KOPT-K1 (cell line): Measurements from ENCODE around the gene LYZ.
"Not testable (repeated sequence)": the region's sequence is repeated elsewhere in the genome, so short reads cannot be mapped to it uniquely, and the experiment has no call there.

ENCODE experiments used
- H3K27ac ChIP-seq: fragments of 200-600 bp; sonication (generic); 2 replicates; pipeline ENCODE4 v1.5.1; 2016; ENCODE audit warnings: antibody characterized with exemption, mild to moderate bottlenecking, low read depth, low read length; ENCODE audit not compliant: poor library complexity, severe bottlenecking
- H3K36me3 ChIP-seq: fragments of 200-600 bp; sonication (generic); 2 replicates; pipeline ENCODE4 v1.5.1; 2017; ENCODE audit warnings: antibody characterized with exemption, mild to moderate bottlenecking, low read length, moderate library complexity; ENCODE audit not compliant: insufficient read depth
- H3K9me3 ChIP-seq: fragments of 200-600 bp; sonication (generic); 2 replicates; pipeline ENCODE4 v1.5.1; 2017; ENCODE audit warnings: antibody characterized with exemption, low read length, mild to moderate bottlenecking; ENCODE audit not compliant: insufficient read depth, poor library complexity, severe bottlenecking

The LYZ gene

DNA sequence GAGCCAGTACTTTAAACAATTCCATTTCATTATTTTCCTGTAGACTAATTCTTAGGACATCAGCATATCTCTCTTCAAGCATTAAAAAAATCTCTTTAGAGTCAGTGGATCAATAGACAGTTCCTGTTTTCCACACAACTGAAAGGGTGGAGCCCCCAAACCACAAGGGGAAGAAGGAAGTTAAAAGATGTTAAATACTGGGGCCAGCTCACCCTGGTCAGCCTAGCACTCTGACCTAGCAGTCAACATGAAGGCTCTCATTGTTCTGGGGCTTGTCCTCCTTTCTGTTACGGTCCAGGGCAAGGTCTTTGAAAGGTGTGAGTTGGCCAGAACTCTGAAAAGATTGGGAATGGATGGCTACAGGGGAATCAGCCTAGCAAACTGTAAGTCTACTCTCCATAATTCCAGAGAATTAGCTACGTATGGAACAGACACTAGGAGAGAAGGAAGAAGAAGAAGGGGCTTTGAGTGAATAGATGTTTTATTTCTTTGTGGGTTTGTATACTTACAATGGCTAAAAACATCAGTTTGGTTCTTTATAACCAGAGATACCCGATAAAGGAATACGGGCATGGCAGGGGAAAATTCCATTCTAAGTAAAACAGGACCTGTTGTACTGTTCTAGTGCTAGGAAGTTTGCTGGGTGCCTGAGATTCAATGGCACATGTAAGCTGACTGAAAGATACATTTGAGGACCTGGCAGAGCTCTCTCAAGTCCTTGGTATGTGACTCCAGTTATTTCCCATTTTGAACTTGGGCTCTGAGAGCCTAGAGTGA is at the start of gene LYZ:
TSS of gene LYZ (plus strand) at position 220 of the 777 bp plus-strand sequence. CDS start at position 248, 28 bp downstream.
- no peaks in the 10 kb centered on the region for H3K36me3 ChIP-seq

DNA sequence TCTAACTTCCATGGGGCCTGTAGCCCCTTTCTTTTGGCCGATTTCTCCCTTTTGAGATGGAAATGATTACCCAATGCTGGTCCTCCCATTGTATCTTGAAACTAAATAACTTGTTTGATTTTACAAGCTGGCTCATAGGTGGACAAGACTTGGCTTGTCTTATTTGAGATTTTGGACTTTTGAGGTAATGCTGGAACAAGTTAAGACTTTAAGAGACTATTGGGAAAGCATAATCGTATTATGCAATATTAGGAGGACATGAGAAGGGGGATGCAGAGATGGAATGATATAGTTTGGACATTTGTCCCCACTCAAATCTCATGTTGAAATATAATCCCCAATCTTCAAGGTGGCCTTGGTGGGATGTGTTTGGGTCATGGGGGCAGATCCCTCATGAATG is 49.2 kb upstream of the LYZ start:
- Histone ChIP-seq H3K27ac (no peak overlapping the region), H3K9me3 (peaks cover 17% of the 10 kb centered on the region), H3K36me3 (no peaks in the 10 kb centered on the region)

More for the DNA sequence above, at the start of gene LYZ:
- H3K9me3 ChIP-seq: no peaks in the 10 kb centered on the region
- H3K27ac ChIP-seq: no peak within 1 kb of the TSS

DNA sequence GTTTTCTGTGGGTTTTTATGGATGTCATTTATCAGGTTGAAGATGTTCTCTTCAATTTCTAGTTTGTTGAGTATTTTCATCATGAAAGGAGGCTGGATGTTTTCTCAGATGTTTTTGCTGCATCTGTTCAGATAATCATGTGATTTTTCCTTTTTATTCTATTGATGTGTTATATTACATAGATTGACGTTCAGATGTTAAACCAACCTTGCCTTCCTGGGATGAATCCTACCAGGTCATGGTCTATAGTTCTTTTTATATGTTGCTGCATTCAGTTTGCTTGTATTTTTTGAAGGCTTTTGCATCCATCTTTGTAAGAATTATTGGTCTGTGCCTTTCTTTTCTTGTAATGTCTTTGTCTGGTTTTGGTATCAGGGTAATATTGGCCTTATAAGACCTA is 43.9 kb upstream of the LYZ start:
- peaks cover 25% of the 10 kb centered on the region for H3K9me3 ChIP-seq
- no peaks in the 10 kb centered on the region for H3K36me3 ChIP-seq
- H3K27ac ChIP-seq: no peak overlapping the region

DNA sequence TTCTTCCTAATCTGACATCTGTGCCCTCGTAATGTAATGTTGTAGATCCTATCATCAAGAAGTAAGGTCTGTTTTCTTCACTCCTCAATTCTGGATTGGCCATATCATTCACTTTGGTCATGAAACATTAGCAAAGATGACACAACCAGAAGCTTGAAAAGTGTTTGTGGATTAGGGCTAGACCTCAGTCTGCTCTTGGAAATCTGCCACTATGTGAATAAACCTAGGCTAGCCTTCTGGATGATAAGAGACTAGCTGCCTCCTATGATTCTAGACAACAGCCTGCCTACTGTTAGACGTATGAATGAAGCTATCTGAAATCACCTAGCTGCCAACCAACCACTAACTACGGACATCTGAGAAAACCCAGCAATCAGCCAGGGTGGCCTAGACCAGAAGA is 38.7 kb upstream of the LYZ start:
- H3K9me3 ChIP-seq: peaks cover 18% of the 10 kb centered on the region
- no peak overlapping the region for H3K27ac ChIP-seq
- no peaks in the 10 kb centered on the region for H3K36me3 ChIP-seq

DNA sequence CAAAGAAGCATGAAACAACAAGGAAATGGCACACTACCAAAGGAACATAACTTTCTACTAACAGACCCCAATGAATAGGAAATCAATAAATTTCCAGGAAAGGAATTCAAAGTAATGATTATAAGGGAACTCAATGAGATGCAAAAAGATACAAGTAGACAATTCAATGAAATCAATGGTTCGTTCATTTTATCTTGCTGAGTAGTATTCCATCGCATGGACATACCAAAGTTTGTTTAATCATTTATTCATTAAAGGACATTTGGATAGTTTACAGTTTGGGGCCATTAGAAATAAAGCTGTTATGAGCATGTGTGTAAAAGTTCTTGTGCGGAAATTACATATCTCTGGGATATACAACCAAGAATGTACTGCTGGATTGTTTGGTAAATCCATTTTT is 35.0 kb upstream of the LYZ start:
- no peak overlapping the region for H3K27ac ChIP-seq
- H3K36me3 ChIP-seq: no peaks in the 10 kb centered on the region
- H3K9me3 ChIP-seq: peaks cover 5% of the 10 kb centered on the region

DNA sequence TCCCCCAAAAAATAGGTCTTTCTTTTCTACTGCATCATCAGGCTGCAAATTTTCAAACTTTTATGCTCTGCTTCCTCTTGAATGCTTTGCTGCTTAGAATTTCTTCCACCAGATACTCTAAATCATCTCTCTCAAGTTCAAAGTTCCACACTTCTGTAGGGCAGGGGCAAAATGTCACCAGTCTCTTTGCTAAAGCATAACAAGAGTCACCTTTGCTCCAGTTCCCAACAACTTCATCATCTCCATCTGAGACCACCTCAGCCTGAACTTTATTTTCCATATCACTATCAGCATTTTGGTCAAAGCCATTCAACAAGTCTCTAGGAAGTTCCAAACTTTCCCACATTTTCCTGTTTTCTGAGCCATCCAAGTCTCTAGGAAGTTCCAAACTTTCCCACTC is 31.4 kb upstream of the LYZ start:
- peaks cover 12% of the 10 kb centered on the region for H3K9me3 ChIP-seq
- H3K27ac ChIP-seq, H3K36me3 ChIP-seq: not testable (repeated sequence)

DNA sequence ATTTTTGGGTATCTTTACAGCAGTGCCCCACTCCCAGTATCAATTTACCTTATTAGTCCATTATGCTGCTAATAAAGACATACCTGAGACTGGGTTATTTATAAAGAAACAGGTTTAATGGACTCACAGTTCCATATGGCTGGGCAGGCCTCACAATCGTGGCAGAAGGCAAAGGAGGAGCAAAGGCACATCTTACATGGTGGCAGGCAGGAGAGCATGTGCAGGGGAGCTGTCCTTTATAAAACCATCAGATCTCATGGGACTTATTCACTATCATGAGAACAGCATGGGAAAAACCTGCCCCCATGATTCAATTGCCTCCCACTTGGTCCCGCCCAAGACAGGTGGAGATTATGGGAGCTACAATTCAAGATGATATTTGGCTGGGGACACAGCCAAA is 30.9 kb upstream of the LYZ start:
- peaks cover 14% of the 10 kb centered on the region for H3K9me3 ChIP-seq
- not testable (repeated sequence) for H3K27ac ChIP-seq, H3K36me3 ChIP-seq

DNA sequence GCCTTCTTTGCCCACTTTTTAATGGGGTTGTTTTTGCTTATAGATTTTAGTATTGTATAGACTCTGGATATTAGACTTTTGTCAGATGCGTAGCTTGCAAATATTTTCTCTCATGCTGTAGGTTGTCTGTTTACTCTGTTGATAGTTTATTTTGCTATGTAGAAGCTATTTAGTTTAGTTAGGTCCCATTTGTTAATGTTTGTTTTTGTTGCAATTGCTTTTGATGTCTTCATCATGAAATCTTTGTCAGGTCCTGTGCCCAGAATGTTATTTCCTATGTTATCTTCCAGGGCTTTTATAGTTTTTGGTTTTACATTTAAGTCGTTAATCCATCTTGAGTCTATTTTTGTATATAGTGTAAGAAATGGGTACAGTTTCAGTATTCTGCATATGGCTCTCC is 30.0 kb upstream of the LYZ start:
- no peaks in the 10 kb centered on the region for H3K36me3 ChIP-seq
- no peak overlapping the region for H3K27ac ChIP-seq
- peaks cover 15% of the 10 kb centered on the region for H3K9me3 ChIP-seq

DNA sequence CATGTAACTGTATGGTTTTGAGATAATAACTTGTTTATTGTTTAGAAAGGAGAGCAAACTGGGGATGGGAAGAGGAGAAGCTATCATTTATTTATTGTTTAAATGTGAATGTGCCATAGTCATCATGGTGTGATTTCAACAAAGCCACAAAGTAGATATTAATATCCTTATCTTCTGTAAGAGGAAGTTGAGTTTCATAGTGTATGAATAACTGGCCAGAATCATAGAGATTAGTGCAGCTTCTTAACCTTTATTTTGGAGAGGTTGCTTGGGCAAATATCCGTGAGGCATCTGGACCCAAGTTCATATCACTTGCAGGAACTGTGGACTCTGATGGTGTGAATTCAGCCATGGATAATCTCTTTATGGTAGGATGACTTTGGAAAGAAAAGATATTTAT is 26.8 kb upstream of the LYZ start:
- Histone ChIP-seq H3K27ac (no peak overlapping the region), H3K36me3 (no peaks in the 10 kb centered on the region)

DNA sequence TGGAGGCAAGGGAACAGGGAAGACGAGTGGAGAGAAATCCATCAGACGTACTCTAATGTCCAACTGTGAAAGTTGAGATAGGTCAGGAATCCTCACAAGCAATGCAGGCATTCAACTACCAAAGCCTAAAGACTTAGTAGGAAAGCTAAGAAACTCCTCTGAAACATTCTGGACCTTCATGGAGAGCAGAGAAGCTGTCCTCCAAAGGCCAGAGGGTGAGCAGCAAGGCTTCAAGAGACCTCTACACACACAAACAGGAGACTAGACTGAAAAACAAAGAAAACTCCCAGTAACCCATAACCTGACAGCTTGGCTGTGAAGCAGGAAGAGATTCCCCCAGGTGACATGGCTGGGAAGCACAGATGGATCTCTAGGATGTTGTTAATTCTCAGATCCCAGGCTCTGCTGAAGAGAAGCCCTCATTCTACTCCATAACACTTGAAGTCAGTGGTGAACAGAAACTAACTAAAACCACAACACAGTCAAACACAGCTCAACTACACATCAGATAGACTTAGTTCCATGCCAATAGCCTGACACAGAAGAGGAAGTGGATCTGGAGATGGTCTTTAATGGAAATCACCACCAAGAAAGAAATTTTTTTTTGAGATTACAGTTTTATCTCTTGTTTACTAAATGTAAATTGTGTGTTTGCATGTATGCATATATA is 23.2 kb upstream of the LYZ start:
- Histone ChIP-seq H3K36me3 (no peaks in the 10 kb centered on the region), H3K27ac (no peak overlapping the region)

More for the DNA sequence above, 26.8 kb upstream of the LYZ start:
- H3K9me3 ChIP-seq: peaks cover 15% of the 10 kb centered on the region

DNA sequence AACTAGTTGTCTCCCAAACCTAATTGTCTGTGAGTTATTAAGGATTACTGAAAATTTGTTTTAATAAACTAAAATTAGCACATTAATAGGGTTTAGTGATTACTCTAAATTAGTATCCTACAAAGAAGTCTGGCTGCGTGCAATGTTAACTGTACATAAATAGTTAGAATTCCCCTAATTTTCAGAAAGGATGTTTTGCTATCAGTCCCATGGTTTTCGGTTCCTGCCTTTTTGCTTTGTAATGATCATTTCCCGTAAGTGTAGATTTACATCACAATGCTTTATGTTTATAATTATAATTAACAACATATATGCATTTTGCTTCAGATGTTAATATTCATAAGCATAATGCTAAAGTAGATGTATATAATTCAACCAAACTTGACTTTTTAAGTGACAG is 19.8 kb upstream of the LYZ start:
- no peak overlapping the region for H3K27ac ChIP-seq
- no peaks in the 10 kb centered on the region for H3K36me3 ChIP-seq
- H3K9me3 ChIP-seq: no peaks in the 10 kb centered on the region

More for the DNA sequence above, 23.2 kb upstream of the LYZ start:
- peaks cover 10% of the 10 kb centered on the region for H3K9me3 ChIP-seq

DNA sequence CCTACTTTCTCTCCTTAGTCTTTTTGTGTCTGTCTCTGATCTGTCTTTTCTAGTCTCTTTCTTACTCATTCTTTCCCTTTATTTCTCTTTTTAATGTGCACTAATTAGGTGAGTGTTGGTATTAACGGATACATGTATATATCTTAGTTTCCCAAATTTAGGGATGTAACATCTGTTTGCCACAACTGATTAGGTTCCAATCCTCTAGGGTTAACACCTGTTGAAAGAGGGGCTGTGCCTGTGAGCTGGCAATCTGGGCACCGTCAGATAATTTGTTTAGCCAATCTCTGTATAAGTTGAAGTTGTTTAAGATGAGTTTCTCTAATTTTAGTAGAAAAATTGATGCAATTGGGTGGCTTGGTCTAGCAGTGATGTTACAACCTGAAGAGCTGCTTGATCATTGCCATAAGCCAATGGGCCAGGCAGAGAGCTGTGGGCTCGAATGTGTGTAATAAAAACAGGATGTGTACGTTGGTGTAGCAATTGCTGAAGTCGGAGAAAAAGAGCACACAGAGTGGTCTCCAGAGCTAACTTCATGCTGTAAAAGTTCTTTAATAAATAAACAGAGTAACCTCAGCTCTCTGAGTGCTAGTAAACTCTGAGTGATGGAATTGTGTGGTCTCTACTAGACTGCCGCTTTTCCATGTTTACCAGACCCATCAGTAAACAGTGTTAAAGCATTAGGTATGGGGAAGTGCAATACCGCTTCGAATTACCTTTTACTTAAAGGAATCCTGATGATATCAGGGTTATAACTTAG is 18.3 kb upstream of the LYZ start:
- H3K36me3 ChIP-seq: no peaks in the 10 kb centered on the region
- H3K9me3 ChIP-seq: no peaks in the 10 kb centered on the region
- no peak overlapping the region for H3K27ac ChIP-seq

DNA sequence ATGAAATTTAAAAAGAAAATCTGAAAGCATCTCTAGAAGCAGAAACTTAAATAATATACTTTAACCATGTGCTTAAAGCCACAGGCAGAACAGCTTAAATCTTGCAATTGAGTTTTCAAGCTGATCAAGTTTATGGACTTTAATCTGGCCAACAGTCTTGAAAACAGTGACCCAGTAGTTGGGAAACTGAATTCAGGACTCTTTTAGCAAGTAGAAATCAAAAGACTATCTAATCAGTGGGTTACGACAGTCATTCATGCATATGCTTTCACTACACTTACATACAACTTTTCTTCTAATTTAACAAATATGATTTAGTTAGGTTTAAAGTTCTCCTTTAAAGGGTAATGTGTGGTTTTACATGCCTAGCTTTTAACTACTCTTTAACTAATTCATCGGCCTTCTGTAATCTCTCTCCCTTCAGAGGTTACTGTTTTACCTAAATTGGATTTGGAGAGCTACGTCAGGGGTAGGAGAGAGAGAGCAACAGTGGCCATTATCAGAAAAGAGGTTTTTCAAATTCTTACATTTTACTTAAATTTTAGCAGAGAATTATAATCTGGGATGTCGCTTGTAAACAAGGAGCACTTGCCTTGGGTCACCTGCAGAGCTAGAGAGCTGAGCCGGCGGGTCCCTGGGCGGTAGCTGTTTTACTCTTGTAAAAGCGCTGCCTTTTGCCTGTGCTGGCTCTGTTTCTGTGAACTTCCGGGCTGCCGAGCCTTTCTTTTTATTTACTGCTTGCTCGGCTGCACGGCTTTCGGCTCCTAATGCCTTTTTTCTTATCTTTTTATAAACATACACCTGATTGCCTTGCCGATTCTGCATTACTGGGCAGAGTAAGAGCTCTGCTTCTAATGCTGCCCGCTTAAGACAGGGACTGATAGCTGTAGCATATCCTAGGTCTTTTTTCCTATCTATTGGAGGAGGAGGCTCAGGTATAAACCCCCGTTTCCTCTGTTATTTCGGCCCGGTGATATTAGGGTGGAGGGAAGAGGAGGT is 17.4 kb upstream of the LYZ start:
- Histone ChIP-seq H3K27ac (peak overlapping the region; percentile 42), H3K36me3 (no peaks in the 10 kb centered on the region), H3K9me3 (no peaks in the 10 kb centered on the region)

DNA sequence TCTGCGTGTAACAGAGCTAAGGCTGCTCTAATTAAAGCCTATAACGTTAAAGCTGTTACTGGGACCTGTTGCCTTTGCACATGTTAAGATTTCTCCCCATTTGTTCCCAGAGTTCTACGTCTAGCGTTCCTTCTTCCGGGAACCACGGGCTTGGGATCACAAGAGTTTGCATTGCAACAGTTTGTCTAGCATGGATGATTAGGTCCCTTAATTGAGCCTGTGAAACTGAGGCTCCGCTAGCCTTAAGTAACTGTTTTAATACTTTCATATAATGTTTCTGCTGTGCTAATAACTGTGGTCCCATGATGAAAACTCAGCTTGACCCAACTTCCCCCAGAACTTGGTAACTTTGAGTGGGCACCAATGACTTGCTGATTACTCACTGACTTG is 16.7 kb upstream of the LYZ start:
- Histone ChIP-seq H3K36me3 (no peaks in the 10 kb centered on the region), H3K27ac (peak overlapping the region; percentile 42), H3K9me3 (no peaks in the 10 kb centered on the region)
